Measurements from ENCODE around the gene PRDM16.

DNA sequence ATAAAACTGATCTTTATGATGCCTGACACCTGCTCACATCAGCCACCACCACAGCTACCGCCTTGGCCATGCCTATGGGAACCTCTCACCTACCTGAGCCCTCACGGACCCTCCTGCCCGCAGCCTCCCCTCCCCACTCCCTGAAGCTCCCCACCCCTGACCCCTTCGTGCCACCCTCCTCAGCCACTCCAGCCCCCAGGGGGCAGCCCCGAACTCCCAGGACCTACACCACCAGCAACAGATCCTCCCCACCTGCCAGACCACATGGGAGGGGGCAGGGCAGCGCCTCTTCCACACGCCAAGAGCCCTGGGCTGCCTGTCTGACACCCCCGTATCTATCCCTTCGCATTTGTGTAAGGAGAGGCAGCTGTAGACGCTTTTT is 371.3 kb downstream of the PRDM16 start:
- TF ChIP-seq, protein P1, sequence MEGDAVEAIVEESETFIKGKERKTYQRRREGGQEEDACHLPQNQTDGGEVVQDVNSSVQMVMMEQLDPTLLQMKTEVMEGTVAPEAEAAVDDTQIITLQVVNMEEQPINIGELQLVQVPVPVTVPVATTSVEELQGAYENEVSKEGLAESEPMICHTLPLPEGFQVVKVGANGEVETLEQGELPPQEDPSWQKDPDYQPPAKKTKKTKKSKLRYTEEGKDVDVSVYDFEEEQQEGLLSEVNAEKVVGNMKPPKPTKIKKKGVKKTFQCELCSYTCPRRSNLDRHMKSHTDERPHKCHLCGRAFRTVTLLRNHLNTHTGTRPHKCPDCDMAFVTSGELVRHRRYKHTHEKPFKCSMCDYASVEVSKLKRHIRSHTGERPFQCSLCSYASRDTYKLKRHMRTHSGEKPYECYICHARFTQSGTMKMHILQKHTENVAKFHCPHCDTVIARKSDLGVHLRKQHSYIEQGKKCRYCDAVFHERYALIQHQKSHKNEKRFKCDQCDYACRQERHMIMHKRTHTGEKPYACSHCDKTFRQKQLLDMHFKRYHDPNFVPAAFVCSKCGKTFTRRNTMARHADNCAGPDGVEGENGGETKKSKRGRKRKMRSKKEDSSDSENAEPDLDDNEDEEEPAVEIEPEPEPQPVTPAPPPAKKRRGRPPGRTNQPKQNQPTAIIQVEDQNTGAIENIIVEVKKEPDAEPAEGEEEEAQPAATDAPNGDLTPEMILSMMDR (IDR thresholded peaks at IDR 0.05), result no peak
- no peak for TF ChIP-seq POLR2A (IDR thresholded peaks at IDR 0.05)

All from uterus (tissue), 2 donors.